B cell (primary cell): ENCODE measurements around the gene COL28A1.

Experiments used
- CTCF ChIP-seq: fragments of 200-600 bp; IDR thresholded peaks from one replicate; pipeline ENCODE4 v1.8.0; 2022; ENCODE audit warnings: antibody characterized with exemption, mild to moderate bottlenecking
- EZH2 ChIP-seq: IDR thresholded peaks from 2 replicates; pipeline ENCODE4 v1.6.1; 2012; ENCODE audit warnings: borderline replicate concordance, low read depth, mild to moderate bottlenecking, moderate library complexity, low read length; ENCODE audit not compliant: insufficient read depth, poor library complexity, severe bottlenecking

- TF ChIP-seq CTCF (no peak), EZH2 (no peak)
These were observed 113.0 kb downstream of the COL28A1 start for GRCh38 chr7:7422641-7423040.
